ENCODE measurements around the gene ARHGAP22.

- TF ChIP-seq CTCF (IDR thresholded peaks at IDR 0.05) (no peak), POLR2A (IDR thresholded peaks at IDR 0.05) (no peak)
Observed at GRCh38 chr10:48543182-48543844, 61.6 kb downstream of the ARHGAP22 start.

All from heart left ventricle (tissue), 13 donors.